Mesodermal cell (in vitro differentiated cells): ENCODE data around the gene DRAXIN.

Experiments used
- H3K27ac ChIP-seq: 2 replicates; pipeline ENCODE4 v1.7.0; 2013; ENCODE audit warnings: mild to moderate bottlenecking, low read depth, low read length, moderate library complexity; ENCODE audit not compliant: severe bottlenecking
- H3K36me3 ChIP-seq: 2 replicates; pipeline ENCODE4 v1.7.1; 2013; ENCODE audit warnings: mild to moderate bottlenecking, low read length, moderate library complexity; ENCODE audit not compliant: control insufficient read depth, insufficient read depth
- H3K4me1 ChIP-seq: one replicate; pipeline ENCODE4 v1.7.1; 2013; ENCODE audit warnings: mild to moderate bottlenecking, low read length; ENCODE audit not compliant: insufficient read depth, control insufficient read depth, poor library complexity, severe bottlenecking
- H3K4me3 ChIP-seq: 2 replicates; pipeline ENCODE4 v1.7.0; 2013; ENCODE audit warnings: low read length, control low read depth, mild to moderate bottlenecking; ENCODE audit not compliant: insufficient read depth, poor library complexity, severe bottlenecking; ENCODE audit errors: extremely low read depth
- H3K9me3 ChIP-seq: 2 replicates; pipeline ENCODE4 v1.7.1; 2013; ENCODE audit warnings: mild to moderate bottlenecking, low read length, moderate library complexity; ENCODE audit not compliant: control insufficient read depth
- WGBS, 2 experiments: methylation state at CpG; one replicate each; pipeline ENCODE4 v1.1.5; 2013; ENCODE audit warnings: missing lambda C conversion rate in 2 of 2; ENCODE audit not compliant: insufficient coverage in 2 of 2; 5-methylcytosine and 5-hydroxymethylcytosine counted together

DRAXIN gene

GRCh38 chr1:11749203-11749689 lies 57.7 kb downstream of the DRAXIN start:
- WGBS, 2 experiments, result 91 to 100% methylated on average over 7 of the region's 9 CpGs
- H3K27ac ChIP-seq, result no peak overlapping the region
- no peak overlapping the region for H3K4me3 ChIP-seq
- H3K4me1 ChIP-seq, result peaks cover 16% of the 10 kb centered on the region
- H3K9me3 ChIP-seq, result no peaks in the 10 kb centered on the region
- peaks cover 21% of the 10 kb centered on the region for H3K36me3 ChIP-seq

- WGBS, 2 experiments, result 91 to 96% methylated on average over 14 to 15 of the region's 15 CpGs
- H3K27ac ChIP-seq, result no peak overlapping the region
- H3K4me3 ChIP-seq, result no peak overlapping the region
- H3K4me1 ChIP-seq, result peaks cover 16% of the 10 kb centered on the region
- H3K36me3 ChIP-seq, result peaks cover 21% of the 10 kb centered on the region
- no peaks in the 10 kb centered on the region for H3K9me3 ChIP-seq
Measured at GRCh38 chr1:11749996-11750395, 58.5 kb downstream of the DRAXIN start.

DNA sequence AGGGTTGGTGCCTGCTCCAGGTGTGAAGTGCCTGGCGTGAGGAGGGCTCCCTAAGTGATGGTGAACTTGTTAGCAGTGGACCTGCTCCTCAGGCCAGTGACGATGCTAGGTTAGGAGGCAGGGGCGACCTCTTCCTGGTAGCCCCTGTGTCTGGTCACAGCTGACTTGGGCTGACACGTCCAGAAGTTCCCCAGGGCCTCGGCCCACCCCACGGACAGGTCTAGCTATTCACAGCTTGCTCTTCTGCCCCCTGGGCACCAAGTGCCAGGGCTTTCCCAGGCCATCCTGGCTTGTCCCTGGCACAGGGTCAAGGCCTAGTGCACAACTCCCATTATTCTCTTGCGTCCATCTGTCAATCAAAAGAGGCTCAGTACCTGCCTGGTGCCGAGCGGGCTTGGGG lies 59.6 kb downstream of the DRAXIN start:
- WGBS, 2 experiments, result 95 to 97% methylated on average over 9 of the region's 9 CpGs

GRCh38 chr1:11752359-11753088 lies 61.0 kb downstream of the DRAXIN start:
- 75 to 77% methylated on average over 11 of the region's 17 CpGs for WGBS, 2 experiments
- Histone ChIP-seq H3K4me3 (no peak overlapping the region), H3K36me3 (peaks cover 12% of the 10 kb centered on the region), H3K4me1 (peaks cover 16% of the 10 kb centered on the region), H3K27ac (peak overlapping the region; percentile 29), H3K9me3 (no peaks in the 10 kb centered on the region)

More for the DNA sequence above, 59.6 kb downstream of the DRAXIN start:
- Histone ChIP-seq H3K9me3 (no peaks in the 10 kb centered on the region), H3K36me3 (peaks cover 18% of the 10 kb centered on the region), H3K4me1 (peaks cover 16% of the 10 kb centered on the region), H3K27ac (no peak overlapping the region), H3K4me3 (no peak overlapping the region)

DNA sequence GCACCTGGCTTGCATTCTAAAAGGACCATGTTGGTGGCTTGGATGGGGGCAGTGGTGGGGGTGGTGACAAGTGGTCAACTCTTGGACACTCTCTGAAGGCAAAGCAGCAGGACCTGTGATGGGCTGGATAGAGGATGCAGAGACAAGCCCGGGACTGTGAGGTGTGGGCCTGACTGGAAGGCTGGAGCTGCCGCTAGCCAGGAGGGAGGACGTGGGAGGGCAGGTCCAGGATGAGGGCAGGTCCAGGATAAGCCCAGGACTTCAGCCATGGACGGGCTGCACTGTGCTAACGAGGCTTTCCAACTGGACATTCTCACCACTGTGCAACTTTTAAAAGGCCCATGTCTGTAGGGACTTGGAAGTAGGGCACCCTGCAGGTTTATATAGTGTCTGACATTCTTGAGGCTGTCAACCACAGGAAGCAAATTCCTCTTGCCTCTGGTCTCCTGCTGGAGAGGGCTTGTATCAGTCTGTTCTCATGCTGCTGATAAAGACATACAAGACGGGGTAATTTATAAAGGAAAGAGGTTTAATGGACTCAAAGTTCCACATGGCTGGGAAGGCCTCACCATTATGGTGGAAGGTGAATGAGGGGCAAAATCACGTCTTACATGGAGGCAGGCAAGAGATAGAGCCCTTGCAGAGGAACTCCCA lies 62.2 kb downstream of the DRAXIN start:
- Histone ChIP-seq H3K4me1 (peaks cover 16% of the 10 kb centered on the region), H3K27ac (peak overlapping the region; percentile 23), H3K9me3 (no peaks in the 10 kb centered on the region), H3K36me3 (peaks cover 12% of the 10 kb centered on the region), H3K4me3 (no peak overlapping the region)
- WGBS, 2 experiments, result 83% methylated on average over 7 of the region's 7 CpGs

DNA sequence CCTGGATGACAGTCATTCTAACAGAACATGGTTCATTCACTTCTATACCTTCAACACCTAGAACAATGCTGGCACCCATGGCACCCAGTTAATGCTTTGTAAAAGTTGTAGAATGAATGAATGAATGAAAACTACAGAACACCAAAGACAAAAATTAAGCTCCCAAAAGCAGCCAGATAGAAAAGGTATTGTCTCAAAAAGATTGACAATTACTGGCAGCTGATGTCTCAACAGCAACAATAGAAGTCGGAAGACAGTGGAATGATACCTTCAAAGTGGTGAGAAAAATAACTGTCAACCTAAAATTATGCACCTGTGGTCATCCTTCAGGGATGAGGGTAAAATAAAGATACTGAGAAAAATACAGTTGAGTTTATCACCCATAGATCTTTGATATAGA lies 65.5 kb downstream of the DRAXIN start:
- Histone ChIP-seq H3K4me1 (peaks cover 16% of the 10 kb centered on the region), H3K9me3 (no peaks in the 10 kb centered on the region), H3K27ac (no peak overlapping the region), H3K36me3 (no peaks in the 10 kb centered on the region), H3K4me3 (no peak overlapping the region)
- WGBS, 2 experiments, result 83 to 100% methylated on average over 1 of the region's 1 CpG

DNA sequence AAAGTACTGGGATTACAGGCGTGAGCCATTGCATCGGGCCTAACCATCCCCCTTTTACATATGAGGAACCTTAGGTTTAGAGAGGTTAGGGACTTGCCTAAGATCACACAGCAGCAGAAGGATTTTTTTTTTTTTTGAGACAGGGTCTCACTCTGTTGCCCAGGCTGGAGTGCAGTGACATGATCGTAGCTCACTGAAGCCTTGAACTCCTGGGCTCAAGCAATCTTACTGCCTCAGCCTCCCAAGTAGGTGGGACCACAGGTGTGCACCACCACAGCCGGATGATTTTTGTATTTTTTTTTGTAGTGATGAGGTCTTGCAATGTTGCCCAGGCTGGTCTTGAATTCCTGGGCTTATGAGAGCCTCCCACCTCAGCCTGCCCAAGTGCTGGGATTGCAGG lies 68.3 kb downstream of the DRAXIN start:
- no peak overlapping the region for H3K4me3 ChIP-seq
- no peak overlapping the region for H3K27ac ChIP-seq
- H3K4me1 ChIP-seq, result no peaks in the 10 kb centered on the region
- 91 to 100% methylated on average over 1 to 3 of the region's 4 CpGs for WGBS, 2 experiments
- no peaks in the 10 kb centered on the region for H3K36me3 ChIP-seq
- no peaks in the 10 kb centered on the region for H3K9me3 ChIP-seq

GRCh38 chr1:11761285-11761684 lies 69.8 kb downstream of the DRAXIN start:
- Histone ChIP-seq H3K4me3 (no peak overlapping the region), H3K36me3 (no peaks in the 10 kb centered on the region), H3K27ac (no peak overlapping the region), H3K4me1 (no peaks in the 10 kb centered on the region), H3K9me3 (no peaks in the 10 kb centered on the region)
- 85 to 86% methylated on average over 4 to 6 of the region's 6 CpGs for WGBS, 2 experiments

DNA sequence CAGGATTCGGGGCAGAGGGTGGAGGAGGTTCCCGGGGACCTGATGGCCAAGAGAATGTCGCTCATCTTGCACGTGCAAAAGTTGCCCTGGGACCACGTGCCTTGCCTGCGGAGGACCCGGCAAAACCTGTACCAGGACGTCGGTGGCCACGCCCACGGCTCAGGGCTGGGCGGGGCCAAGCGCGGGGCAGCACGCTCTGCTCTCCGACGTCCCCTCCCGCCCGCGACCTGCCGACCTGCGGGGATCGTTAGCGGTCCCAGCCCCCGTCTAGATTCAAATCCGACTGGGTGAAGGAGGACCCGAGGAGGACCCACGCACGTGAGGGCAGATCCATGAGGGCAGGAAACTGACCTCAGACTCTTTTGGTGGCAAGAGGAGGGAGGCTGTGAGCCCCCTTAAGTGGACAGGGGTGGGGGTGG lies 70.5 kb downstream of the DRAXIN start, which contains the start of gene C1orf167:
Gene C1orf167, plus strand, starts transcription at position 206 of the 419 bp plus-strand sequence. CDS start 2,208 bp downstream, outside the sequence.
- Histone ChIP-seq H3K4me3 (peak within 1 kb of the TSS; percentile 3), H3K9me3 (no peaks in the 10 kb centered on the region), H3K4me1 (no peaks in the 10 kb centered on the region), H3K36me3 (no peaks in the 10 kb centered on the region), H3K27ac (no peak within 1 kb of the TSS)
- WGBS, 2 experiments, result 7 to 10% methylated on average over 25 to 27 of the region's 29 CpGs

- H3K4me3 ChIP-seq, result no peak overlapping the region
- H3K36me3 ChIP-seq, result no peaks in the 10 kb centered on the region
- 92 to 96% methylated on average over 3 of the region's 3 CpGs for WGBS, 2 experiments
- H3K4me1 ChIP-seq, result no peaks in the 10 kb centered on the region
- H3K9me3 ChIP-seq, result no peaks in the 10 kb centered on the region
- H3K27ac ChIP-seq, result no peak overlapping the region
Measured at GRCh38 chr1:11764115-11764514, 72.6 kb downstream of the DRAXIN start.

DNA sequence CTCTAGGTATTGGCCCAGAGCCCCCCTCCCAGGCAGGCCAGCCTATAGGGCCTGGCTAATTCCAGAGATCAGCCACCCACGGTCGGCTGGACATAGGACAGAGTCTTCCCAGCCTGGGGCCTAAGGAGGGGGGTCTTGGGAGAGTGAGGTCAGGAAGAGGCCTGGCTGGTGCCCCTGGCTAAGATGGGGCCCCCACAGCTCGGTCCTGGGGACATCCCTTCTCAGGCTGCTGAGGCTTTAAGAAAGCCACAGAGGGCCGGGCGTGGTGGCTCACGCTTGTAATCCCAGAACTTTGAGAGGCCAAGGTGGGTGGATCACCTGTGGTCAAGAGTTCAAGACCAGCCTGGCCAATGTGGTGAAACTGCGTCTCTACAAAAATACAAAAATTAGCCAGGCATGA lies 73.0 kb downstream of the DRAXIN start:
- WGBS, 2 experiments, result 84 to 100% methylated on average over 5 to 7 of the region's 7 CpGs
- no peaks in the 10 kb centered on the region for H3K36me3 ChIP-seq
- no peaks in the 10 kb centered on the region for H3K4me1 ChIP-seq
- no peak overlapping the region for H3K27ac ChIP-seq
- no peak overlapping the region for H3K4me3 ChIP-seq
- no peaks in the 10 kb centered on the region for H3K9me3 ChIP-seq
